ENCODE measurements around the gene ENC1. TPM values are rescaled to one million over a fixed set of nuclear protein-coding genes. Genes with fewer than 3 reads are reported as not detected.

ENC1 gene
- total RNA-seq, 2 donors from 2014 or later, result 7.7 to 10.4 TPM

DNA sequence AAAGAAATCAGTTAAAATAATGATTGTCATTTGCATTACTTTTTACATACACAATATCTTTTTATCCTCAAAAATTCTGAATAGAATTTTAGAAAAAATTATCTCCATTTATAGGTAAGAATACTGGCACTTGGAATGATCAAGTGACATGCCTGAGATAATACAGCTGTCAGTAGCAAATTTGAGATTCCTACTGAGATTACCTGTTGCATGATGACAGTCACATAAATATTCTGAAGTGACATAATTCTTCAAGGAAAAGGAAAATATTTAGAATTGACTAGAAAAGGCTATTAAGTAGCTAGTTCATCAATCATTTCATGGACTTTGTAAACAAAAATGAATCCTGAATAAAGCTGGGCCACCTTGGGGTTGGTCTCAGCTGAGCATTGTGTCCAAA, 15.2 kb upstream of the ENC1 start:
- Histone ChIP-seq H3K27ac (no peak overlapping the region), H3K27me3 (replicated peaks; ENCODE audit: insufficient read depth) (no peaks in the 10 kb centered on the region), H3K36me3 (no peaks in the 10 kb centered on the region), H3K9me3 (no peaks in the 10 kb centered on the region), H3K4me1 (ENCODE audit: control insufficient read depth in 1 of 2, low read depth in 2 of 2) (no peaks in the 10 kb centered on the region), H3K4me3 (no peak overlapping the region)
- DNase-seq (ENCODE audit: low spot score), result no peak
- no peak for ATAC-seq (ENCODE audit: insufficient number of reproducible peaks, low FRiP score, low read depth)
- TF ChIP-seq, protein P1, sequence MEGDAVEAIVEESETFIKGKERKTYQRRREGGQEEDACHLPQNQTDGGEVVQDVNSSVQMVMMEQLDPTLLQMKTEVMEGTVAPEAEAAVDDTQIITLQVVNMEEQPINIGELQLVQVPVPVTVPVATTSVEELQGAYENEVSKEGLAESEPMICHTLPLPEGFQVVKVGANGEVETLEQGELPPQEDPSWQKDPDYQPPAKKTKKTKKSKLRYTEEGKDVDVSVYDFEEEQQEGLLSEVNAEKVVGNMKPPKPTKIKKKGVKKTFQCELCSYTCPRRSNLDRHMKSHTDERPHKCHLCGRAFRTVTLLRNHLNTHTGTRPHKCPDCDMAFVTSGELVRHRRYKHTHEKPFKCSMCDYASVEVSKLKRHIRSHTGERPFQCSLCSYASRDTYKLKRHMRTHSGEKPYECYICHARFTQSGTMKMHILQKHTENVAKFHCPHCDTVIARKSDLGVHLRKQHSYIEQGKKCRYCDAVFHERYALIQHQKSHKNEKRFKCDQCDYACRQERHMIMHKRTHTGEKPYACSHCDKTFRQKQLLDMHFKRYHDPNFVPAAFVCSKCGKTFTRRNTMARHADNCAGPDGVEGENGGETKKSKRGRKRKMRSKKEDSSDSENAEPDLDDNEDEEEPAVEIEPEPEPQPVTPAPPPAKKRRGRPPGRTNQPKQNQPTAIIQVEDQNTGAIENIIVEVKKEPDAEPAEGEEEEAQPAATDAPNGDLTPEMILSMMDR (IDR thresholded peaks at IDR 0.05), result no peak

DNA sequence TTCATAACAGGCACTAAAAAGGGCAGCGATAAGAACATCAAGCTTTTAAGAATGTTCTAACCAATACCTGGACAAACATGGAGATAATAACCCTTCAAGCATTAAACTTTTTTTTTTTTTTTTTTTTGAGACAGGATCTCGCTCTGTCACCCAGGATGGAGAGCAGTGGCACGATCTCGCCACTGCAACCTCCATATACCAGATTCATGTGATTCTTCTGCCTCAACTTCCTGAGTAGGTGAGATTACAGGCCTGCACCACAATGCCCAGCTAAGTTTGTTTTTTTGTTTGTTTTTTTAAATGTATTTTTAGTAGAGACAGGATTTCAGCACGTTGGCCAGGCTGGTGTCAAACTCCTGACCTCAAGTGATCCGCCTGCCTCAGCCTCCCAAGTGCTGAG, 14.7 kb upstream of the ENC1 start:
- Histone ChIP-seq H3K4me1 (ENCODE audit: control insufficient read depth in 1 of 2, low read depth in 2 of 2) (no peaks in the 10 kb centered on the region), H3K9me3 (no peaks in the 10 kb centered on the region), H3K27ac (no peak overlapping the region), H3K36me3 (no peaks in the 10 kb centered on the region), H3K27me3 (replicated peaks; ENCODE audit: insufficient read depth) (no peaks in the 10 kb centered on the region), H3K4me3 (no peak overlapping the region)
- DNase-seq (ENCODE audit: low spot score), result no peak
- no peak for ATAC-seq (ENCODE audit: insufficient number of reproducible peaks, low FRiP score, low read depth)
- TF ChIP-seq, protein P1 (IDR thresholded peaks at IDR 0.05), result no peak

DNA sequence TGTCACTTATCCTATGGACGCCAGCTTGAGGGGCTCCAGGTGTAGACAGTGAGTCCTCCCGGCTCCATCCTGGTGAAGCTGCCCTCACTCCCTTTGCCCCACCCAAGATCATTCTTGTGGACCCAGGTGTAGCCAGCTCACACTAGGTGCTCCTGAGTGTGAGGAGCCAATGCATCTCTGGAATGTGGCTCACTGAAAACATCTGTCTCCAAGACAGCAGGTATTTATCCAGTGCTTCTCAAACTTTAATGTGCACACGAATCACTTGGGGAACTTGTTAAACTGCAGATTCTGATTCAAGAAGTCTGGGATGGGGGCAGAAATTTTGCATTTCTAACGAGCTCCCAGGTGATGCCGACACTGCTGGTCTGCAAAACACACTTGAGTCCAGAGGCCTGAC, 13.5 kb upstream of the ENC1 start:
- H3K9me3 ChIP-seq, result no peaks in the 10 kb centered on the region
- ATAC-seq (ENCODE audit: insufficient number of reproducible peaks, low FRiP score, low read depth) (no peak), DNase-seq (ENCODE audit: low spot score) (no peak)
- peaks cover 7 to 8% of the 10 kb centered on the region in 2 donors for H3K4me1 ChIP-seq (ENCODE audit: control insufficient read depth in 1 of 2, low read depth in 2 of 2)
- H3K36me3 ChIP-seq, result no peaks in the 10 kb centered on the region
- no peak overlapping the region for H3K27ac ChIP-seq
- no peak overlapping the region for H3K4me3 ChIP-seq
- TF ChIP-seq, protein P1 (IDR thresholded peaks at IDR 0.05), result no peak
- H3K27me3 ChIP-seq (replicated peaks; ENCODE audit: insufficient read depth), result no peaks in the 10 kb centered on the region

DNA sequence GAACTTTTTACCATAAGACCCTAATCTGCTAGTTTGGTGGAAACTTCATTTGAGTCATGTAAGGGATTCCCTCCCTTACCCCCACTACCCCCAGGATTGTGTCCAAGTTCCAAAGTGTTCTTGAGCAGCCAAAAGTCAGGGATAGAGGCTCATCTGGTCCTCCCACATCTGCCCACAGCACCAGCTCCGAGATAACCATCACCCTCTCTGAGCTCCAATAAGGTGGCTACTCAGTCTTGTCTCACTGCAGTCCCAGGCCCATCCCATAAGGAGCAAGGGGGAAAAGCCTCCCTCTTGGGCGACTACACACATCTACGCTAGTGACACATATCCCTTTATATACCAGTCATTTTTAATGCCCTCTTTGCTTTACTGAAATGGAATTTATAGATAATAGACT, 12.0 kb upstream of the ENC1 start:
- Histone ChIP-seq H3K9me3 (no peaks in the 10 kb centered on the region), H3K4me3 (no peak overlapping the region), H3K27ac (no peak overlapping the region), H3K27me3 (replicated peaks; ENCODE audit: insufficient read depth) (no peaks in the 10 kb centered on the region), H3K4me1 (ENCODE audit: control insufficient read depth in 1 of 2, low read depth in 2 of 2) (peaks cover 11 to 14% of the 10 kb centered on the region in 2 donors), H3K36me3 (no peaks in the 10 kb centered on the region)
- TF ChIP-seq, protein P1 (IDR thresholded peaks at IDR 0.05), result no peak
- no peak for ATAC-seq (ENCODE audit: insufficient number of reproducible peaks, low FRiP score, low read depth)
- DNase-seq (ENCODE audit: low spot score), result no peak

DNA sequence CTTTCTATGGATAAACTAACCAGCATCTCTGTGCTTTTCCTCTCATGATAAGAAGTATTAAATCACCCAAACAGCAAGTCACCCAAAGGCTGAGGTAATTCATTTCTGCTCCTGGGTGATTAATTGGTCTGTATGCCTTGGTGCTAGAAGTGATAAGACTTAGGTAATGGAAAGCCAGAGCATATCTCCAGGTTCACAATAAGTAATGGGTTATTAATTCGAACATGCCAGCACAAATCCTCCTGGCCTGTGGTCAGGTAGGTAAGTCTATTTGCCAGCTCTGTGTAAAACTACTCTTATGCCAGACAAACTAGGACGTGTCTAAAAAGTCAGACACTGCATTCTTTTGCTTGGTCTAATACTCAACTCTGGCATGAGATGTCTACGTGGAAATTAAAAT, 11.2 kb upstream of the ENC1 start:
- no peak overlapping the region for H3K4me3 ChIP-seq
- DNase-seq (ENCODE audit: low spot score), result no peak
- no peak for ATAC-seq (ENCODE audit: insufficient number of reproducible peaks, low FRiP score, low read depth)
- no peaks in the 10 kb centered on the region for H3K36me3 ChIP-seq
- peaks cover 15 to 21% of the 10 kb centered on the region in 2 donors for H3K4me1 ChIP-seq (ENCODE audit: control insufficient read depth in 1 of 2, low read depth in 2 of 2)
- TF ChIP-seq, protein P1 (IDR thresholded peaks at IDR 0.05), result no peak
- H3K9me3 ChIP-seq, result no peaks in the 10 kb centered on the region
- H3K27ac ChIP-seq, result no peak overlapping the region
- H3K27me3 ChIP-seq (replicated peaks; ENCODE audit: insufficient read depth), result no peaks in the 10 kb centered on the region
